Bronchial epithelial cell (primary cell): ENCODE measurements around the gene PKD1L1. TPM values are rescaled to one million over a fixed set of nuclear protein-coding genes. Genes with fewer than 3 reads are reported as not detected.

Source experiments
- DNase-seq: peaks from one replicate; pipeline ENCODE4 v3.0.0-alpha.2; 2010; ENCODE audit warnings: low read depth
- FAIRE-seq: peaks from 2 replicates; lab custom pipeline; 2011; peaks lifted over from hg19 to GRCh38; lab: Jason Lieb, UNC
- H3K27me3 ChIP-seq: 2 replicates; pipeline ENCODE4 v1.5.1; 2011; ENCODE audit warnings: low read length; ENCODE audit not compliant: control insufficient read depth, insufficient read depth
- H3K36me3 ChIP-seq: 2 replicates; pipeline ENCODE4 v1.5.1; 2011; ENCODE audit warnings: low read length; ENCODE audit not compliant: control insufficient read depth, insufficient read depth
- H3K4me3 ChIP-seq: 2 replicates; pipeline ENCODE4 v1.5.1; 2011; ENCODE audit warnings: mild to moderate bottlenecking, low read depth, low read length, control low read depth
- total RNA-seq: library from RNA; depleted of rRNA; stranded (reverse); fragments of >200 nt; gene quantifications from 2 replicates; pipeline ENCODE4 v1.2.1, GENCODE V29; 2014
- TF ChIP-seq, protein P1 (sequence below): IDR thresholded peaks from 2 replicates; pipeline ENCODE4 v1.5.1; 2011; ENCODE audit warnings: mild to moderate bottlenecking, moderate library complexity, low read length, control low read depth, inconsistent platforms; ENCODE audit not compliant: insufficient read depth, severe bottlenecking

Gene PKD1L1
- total RNA-seq, 1 donor from 2014 or later, result under 0.01 TPM

DNA sequence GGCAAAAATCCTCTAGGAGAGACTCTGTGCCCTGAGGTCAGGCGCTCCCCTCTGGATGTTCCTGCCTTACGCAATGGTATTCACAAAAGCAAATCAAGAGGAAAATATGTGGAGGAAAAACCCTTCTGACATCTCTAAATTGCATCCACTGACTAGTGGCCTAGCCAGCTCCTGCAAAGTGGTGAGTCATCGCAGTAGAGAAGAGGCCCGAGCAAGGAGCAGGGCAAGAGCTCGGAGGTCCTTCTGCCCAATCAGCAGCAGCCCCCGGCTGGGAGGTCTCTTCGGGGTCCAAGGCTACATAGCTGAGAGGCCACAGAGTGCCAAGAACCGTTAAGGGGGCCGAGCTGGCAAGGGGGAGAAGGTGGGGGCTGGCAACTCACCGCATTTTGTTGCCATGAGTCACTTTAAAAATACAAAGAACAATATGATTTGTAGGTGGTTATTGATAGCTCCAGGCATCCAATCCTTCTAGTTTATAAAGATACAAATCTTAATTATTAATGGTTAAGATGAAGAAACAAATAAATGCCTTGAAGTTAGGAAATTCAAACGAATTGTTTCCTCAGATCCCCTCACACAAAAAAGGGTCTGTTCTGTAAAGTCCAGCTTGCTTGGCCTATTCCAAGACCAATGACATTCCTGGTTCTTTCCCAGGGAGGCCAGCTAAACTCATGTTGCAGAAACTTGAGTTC lies 161.6 kb downstream of the PKD1L1 start:
- TF ChIP-seq, protein P1, sequence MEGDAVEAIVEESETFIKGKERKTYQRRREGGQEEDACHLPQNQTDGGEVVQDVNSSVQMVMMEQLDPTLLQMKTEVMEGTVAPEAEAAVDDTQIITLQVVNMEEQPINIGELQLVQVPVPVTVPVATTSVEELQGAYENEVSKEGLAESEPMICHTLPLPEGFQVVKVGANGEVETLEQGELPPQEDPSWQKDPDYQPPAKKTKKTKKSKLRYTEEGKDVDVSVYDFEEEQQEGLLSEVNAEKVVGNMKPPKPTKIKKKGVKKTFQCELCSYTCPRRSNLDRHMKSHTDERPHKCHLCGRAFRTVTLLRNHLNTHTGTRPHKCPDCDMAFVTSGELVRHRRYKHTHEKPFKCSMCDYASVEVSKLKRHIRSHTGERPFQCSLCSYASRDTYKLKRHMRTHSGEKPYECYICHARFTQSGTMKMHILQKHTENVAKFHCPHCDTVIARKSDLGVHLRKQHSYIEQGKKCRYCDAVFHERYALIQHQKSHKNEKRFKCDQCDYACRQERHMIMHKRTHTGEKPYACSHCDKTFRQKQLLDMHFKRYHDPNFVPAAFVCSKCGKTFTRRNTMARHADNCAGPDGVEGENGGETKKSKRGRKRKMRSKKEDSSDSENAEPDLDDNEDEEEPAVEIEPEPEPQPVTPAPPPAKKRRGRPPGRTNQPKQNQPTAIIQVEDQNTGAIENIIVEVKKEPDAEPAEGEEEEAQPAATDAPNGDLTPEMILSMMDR, result no peak
- Histone ChIP-seq H3K27me3 (no peaks in the 10 kb centered on the region), H3K4me3 (no peak overlapping the region), H3K36me3 (no peaks in the 10 kb centered on the region)
- peak; percentile 43 for FAIRE-seq
- peak; percentile 98 for DNase-seq

DNA sequence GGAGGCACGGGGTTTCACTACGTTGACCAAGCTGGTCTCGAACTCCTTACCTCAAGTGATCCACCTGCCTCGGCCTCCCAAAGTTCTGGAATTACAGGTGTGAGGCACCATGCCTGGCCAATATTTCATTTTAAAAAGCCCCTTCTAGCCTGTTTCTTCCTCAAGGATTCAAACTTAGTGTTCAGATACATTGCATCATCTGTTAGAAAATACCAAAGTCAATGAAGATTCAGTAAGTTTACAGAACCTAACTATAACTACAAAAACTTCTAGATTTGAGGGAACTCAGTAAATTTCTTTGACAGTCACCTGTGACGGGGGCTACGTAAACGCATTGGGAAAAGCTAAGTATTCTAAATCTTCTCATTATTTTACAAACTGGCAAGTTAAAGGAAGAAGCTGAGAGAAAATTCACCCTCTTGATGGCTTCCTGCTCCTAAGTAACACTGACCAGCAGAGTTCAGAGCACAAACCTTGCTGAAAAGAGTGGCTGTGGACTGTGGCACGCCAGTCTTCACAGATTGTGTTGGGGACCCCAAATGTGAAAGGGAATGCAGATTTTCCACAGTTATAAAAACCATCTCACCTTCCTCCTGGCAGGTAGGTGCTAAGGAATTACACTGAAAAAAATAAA lies 162.2 kb downstream of the PKD1L1 start:
- FAIRE-seq (no peak), DNase-seq (no peak)
- Histone ChIP-seq H3K36me3 (no peaks in the 10 kb centered on the region), H3K27me3 (no peaks in the 10 kb centered on the region), H3K4me3 (no peak overlapping the region)
- TF ChIP-seq, protein P1, result no peak

DNA sequence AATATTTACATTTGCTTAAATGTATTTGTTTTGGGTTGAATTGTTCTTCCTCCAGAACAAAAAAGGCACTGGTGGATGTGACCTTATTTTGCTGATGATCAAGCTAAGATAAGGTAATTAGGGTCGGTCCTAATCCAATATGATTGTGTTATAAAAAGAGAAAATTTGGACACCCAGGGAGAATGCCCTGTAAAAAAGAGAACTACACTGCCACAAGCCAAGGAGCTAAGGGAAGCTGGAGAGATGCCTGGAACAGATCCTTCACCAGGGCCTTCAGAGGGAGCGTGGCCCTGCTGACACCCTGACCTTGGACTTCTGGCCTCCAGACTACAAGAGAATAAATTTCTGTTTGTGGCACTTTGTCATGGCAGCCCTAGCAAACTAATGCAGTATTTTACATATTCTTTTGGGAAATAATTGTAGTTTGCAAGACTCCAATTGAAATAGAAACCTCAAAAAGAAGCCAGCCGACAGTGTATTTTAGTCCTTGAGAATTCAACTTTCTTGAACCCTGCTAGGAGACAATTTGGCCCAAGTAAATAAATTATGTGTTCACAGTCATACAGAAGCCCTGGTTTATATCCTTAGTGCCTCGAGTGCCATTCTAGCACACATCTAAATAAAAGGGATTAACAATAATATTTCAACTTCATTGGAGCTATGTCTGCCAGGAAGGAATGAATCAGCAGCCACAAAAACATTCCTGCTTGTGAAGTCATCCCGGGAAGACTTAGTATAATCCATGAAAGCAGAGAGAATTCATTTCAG lies 164.6 kb downstream of the PKD1L1 start:
- TF ChIP-seq, protein P1, result no peak
- FAIRE-seq (no peak), DNase-seq (peak; percentile 96)
- no peak overlapping the region for H3K4me3 ChIP-seq
- no peaks in the 10 kb centered on the region for H3K27me3 ChIP-seq
- H3K36me3 ChIP-seq, result no peaks in the 10 kb centered on the region

DNA sequence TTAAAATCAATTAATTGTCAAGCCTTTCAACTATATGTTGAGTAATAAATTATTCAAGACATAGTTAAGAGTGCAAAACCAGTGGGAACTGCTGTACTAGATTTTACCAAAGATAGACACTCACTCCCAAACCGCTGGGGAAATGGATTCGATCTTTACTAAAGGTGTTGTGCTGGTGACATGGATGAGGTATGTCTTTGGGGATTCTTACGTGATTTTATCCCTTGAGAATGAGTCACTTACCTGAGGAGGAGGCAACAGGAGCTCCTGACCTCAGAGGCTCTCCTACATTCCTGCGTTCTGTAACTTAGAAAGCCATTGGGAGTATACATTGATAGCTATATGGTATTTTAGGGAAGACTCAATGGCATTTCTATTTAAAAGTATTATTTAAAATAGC lies 165.5 kb downstream of the PKD1L1 start:
- Histone ChIP-seq H3K4me3 (no peak overlapping the region), H3K27me3 (no peaks in the 10 kb centered on the region), H3K36me3 (no peaks in the 10 kb centered on the region)
- FAIRE-seq (no peak), DNase-seq (peak; percentile 77)
- TF ChIP-seq, protein P1, result no peak

DNA sequence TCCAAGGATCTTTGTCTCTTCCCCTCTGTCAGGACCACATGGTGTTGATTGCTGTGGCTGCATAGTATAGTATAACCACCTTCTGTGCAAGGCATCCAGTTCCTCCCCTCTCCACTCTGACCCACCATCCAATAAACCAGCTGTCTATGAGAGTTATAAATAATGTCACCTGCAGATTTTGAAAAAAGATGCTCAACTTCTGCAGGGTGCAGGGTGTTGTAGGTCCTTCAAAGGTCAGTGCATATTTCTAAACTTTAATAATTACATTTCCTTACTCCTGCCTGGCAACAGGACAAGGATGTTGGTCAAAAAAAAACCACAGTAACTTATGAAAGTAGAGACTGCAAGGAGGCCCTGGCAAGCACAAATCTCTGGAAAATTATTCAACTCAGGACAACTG lies 166.2 kb downstream of the PKD1L1 start:
- Histone ChIP-seq H3K27me3 (no peaks in the 10 kb centered on the region), H3K4me3 (no peak overlapping the region), H3K36me3 (no peaks in the 10 kb centered on the region)
- DNase-seq, result no peak
- FAIRE-seq, result no peak
- TF ChIP-seq, protein P1, result no peak
